Measurements from ENCODE around the gene PLEKHM3.
"Not testable (repeated sequence)": the region's sequence is repeated elsewhere in the genome, so short reads cannot be mapped to it uniquely, and the experiment has no call there.

PLEKHM3 gene

DNA sequence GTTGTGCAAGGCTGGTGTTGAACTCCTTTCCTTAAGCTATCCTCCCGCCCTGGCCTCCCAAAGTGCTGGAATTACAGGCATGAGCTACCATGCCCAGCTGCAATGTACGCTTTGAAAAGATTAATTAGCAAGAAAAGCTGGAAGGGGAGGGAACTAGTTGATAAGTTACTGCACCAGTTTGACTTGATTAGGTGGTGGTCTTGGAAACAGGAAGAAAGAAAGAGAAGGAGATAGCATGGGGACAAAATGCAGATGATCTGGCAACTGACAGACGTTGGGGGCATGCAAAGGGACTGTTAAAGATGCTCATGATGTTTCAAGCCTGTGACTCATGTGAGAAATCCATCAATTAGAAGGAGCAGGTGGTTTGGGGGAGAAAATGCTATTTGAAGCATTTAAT lies 68.6 kb downstream of the PLEKHM3 start:
- Histone ChIP-seq H3K4me3 (ENCODE audit: low read length) (no peak overlapping the region), H3K9me3 (ENCODE audit: control insufficient read depth, low read depth, low read length) (peaks cover 3% of the 10 kb centered on the region), H3K27ac (ENCODE audit: low read length) (no peak overlapping the region), H3K27me3 (ENCODE audit: control insufficient read depth, insufficient read depth, low read length) (no peaks in the 10 kb centered on the region), H3K36me3 (ENCODE audit: control insufficient read depth, low read depth, low read length) (no peaks in the 10 kb centered on the region), H3K9ac (ENCODE audit: low read length) (no peak overlapping the region), H3K4me1 (ENCODE audit: control insufficient read depth, low read depth, low read length) (peaks cover 12% of the 10 kb centered on the region)

DNA sequence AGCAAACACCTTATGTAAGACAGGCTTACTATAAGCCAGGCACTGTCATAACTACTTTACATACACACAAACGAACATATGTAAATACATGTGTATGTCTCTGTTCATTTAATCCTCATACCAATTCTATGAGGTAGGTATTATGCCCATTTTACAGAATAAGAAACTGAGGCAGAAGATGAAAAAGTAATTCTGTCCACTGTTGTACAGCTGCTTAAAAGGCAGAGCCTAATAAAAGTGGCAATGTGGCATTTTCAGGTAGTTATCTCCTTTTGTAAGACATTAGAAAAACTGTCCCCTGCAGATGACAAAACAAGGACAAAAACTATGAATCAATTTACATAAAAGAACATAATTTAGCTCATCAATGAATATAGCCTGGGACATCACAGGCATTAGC lies 69.9 kb downstream of the PLEKHM3 start:
- Histone ChIP-seq H3K4me1 (ENCODE audit: control insufficient read depth, low read depth, low read length) (peaks cover 25% of the 10 kb centered on the region), H3K9ac (ENCODE audit: low read length) (no peak overlapping the region), H3K9me3 (ENCODE audit: control insufficient read depth, low read depth, low read length) (no peaks in the 10 kb centered on the region), H3K36me3 (ENCODE audit: control insufficient read depth, low read depth, low read length) (no peaks in the 10 kb centered on the region), H3K27me3 (ENCODE audit: control insufficient read depth, insufficient read depth, low read length) (no peaks in the 10 kb centered on the region), H3K27ac (ENCODE audit: low read length) (no peak overlapping the region), H3K4me3 (ENCODE audit: low read length) (no peak overlapping the region)

DNA sequence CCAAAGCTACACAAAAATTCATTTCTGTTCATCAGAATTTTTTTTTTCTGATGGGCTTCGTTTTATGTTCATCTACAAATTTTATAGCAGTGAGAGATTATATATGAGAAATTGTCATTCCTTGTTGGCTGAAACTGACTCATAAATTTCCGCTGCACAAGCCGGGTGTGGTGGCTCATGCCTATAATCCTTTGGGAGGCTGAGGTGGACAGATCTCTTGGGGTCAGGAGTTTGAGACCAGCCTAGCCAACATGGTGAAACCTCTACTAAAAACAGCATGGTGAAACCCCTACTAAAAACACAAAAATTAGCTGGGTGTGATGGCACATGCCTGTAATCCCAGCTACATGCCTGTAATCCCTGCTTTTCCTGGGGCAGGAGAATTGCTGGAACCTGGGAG lies 72.0 kb downstream of the PLEKHM3 start:
- H3K27ac ChIP-seq (ENCODE audit: low read length): no peak overlapping the region
- peaks cover 38% of the 10 kb centered on the region for H3K4me1 ChIP-seq (ENCODE audit: control insufficient read depth, low read depth, low read length)
- no peaks in the 10 kb centered on the region for H3K9me3 ChIP-seq (ENCODE audit: control insufficient read depth, low read depth, low read length)
- H3K36me3 ChIP-seq (ENCODE audit: control insufficient read depth, low read depth, low read length): no peaks in the 10 kb centered on the region
- H3K4me3 ChIP-seq (ENCODE audit: low read length): no peak overlapping the region
- H3K9ac ChIP-seq (ENCODE audit: low read length): no peak overlapping the region
- H3K27me3 ChIP-seq (ENCODE audit: control insufficient read depth, insufficient read depth, low read length): no peaks in the 10 kb centered on the region

DNA sequence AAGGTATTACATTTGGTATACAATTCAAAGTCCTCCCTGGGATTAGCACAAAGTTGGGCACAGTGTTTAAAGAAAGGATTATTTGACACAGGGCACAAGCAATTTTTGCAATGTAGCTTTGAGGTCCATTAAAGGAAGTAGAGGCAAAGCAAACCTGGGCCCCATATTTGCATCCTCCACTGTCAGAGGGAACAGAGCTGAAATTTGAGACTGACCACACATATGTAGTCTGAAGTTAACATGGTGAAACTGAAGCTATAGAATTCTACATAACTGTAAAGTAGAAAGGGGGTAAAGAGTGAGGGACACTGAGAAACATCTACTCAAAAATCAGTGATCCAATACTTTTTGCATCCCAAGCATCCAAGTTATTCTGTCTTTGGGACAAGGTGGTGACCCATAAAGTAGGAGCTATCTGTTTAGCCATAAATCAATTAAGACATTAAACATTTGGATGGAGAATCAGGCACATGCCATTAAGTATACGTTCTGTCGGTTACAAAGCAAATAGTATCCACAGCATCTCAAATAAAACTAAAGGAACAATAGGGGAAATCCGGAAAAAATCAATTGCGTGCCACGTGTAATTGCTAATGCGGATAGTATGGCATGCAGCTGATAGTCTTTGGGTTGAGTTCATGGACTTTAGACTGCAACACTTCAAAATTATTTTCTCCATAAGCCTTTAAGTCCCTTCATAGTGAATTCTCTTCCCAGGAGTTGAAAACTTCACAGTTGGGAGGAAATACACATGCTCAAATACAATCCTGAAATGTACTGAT lies 72.6 kb downstream of the PLEKHM3 start:
- H3K4me3 ChIP-seq (ENCODE audit: low read length): no peak overlapping the region

DNA sequence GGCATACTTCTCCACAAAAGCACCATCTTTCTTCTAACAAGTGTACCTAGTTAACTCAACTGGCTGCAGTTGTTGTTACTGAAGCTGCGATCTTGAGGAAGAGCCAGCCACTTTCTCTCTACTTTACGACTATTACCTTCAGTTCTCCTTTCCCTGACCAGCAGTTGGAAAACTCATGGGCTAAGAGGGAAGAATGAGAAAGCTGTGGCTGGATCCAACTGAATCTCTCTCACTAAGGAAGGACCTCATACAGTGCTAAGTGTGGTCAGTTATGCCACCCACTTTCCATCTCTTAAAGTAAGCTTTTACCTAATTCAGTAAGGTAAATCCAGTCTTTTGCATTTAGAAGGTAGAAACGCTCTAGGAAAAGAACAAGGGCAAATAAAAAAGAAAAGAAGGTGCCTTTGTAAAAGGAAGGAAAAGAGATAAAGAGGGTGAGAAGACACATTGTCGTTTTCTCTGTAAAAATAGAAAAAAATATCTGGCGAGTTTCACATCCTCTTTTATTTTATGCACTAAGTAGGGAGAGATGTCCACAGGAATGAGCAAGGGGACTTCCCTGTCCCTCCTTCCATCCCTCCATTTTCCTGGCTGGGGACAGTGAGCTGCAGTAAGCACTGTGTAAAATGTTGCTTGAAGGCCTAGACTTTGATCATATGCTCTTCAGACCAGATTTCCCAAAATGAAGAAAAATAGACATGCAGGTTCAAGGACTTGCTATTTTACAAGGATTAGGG lies 73.4 kb downstream of the PLEKHM3 start:
- H3K9ac ChIP-seq (ENCODE audit: low read length): no peak overlapping the region
- no peak overlapping the region for H3K27ac ChIP-seq (ENCODE audit: low read length)
- H3K4me3 ChIP-seq (ENCODE audit: low read length): no peak overlapping the region

More for the DNA sequence above, 72.6 kb downstream of the PLEKHM3 start:
- no peaks in the 10 kb centered on the region for H3K9me3 ChIP-seq (ENCODE audit: control insufficient read depth, low read depth, low read length)
- H3K27me3 ChIP-seq (ENCODE audit: control insufficient read depth, insufficient read depth, low read length): no peaks in the 10 kb centered on the region
- H3K9ac ChIP-seq (ENCODE audit: low read length): no peak overlapping the region
- no peak overlapping the region for H3K27ac ChIP-seq (ENCODE audit: low read length)
- peaks cover 38% of the 10 kb centered on the region for H3K4me1 ChIP-seq (ENCODE audit: control insufficient read depth, low read depth, low read length)
- no peaks in the 10 kb centered on the region for H3K36me3 ChIP-seq (ENCODE audit: control insufficient read depth, low read depth, low read length)

DNA sequence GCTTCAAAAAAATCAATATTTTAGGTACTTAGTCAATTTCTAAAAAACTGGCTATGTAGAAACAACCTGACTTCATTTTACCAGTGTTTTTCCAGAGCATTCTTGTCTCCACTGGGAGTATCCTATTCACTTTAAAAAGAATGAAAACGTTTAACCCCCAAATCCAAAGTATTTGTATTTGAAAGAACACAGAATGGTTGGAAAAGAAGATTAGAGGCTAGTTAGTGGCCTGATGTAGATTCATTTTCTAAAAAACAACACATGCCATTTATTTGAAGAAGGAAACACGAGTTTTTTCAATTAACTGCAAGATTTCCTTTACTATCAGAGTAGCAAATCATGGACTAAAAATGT lies 74.6 kb downstream of the PLEKHM3 start:
- H3K36me3 ChIP-seq (ENCODE audit: control insufficient read depth, low read depth, low read length): no peaks in the 10 kb centered on the region
- no peaks in the 10 kb centered on the region for H3K9me3 ChIP-seq (ENCODE audit: control insufficient read depth, low read depth, low read length)
- H3K9ac ChIP-seq (ENCODE audit: low read length): no peak overlapping the region
- no peaks in the 10 kb centered on the region for H3K27me3 ChIP-seq (ENCODE audit: control insufficient read depth, insufficient read depth, low read length)
- peaks cover 38% of the 10 kb centered on the region for H3K4me1 ChIP-seq (ENCODE audit: control insufficient read depth, low read depth, low read length)
- no peak overlapping the region for H3K27ac ChIP-seq (ENCODE audit: low read length)
- peak overlapping the region; percentile 15 for H3K4me3 ChIP-seq (ENCODE audit: low read length)

More for the DNA sequence above, 73.4 kb downstream of the PLEKHM3 start:
- no peaks in the 10 kb centered on the region for H3K9me3 ChIP-seq (ENCODE audit: control insufficient read depth, low read depth, low read length)
- no peaks in the 10 kb centered on the region for H3K27me3 ChIP-seq (ENCODE audit: control insufficient read depth, insufficient read depth, low read length)
- peaks cover 38% of the 10 kb centered on the region for H3K4me1 ChIP-seq (ENCODE audit: control insufficient read depth, low read depth, low read length)
- no peaks in the 10 kb centered on the region for H3K36me3 ChIP-seq (ENCODE audit: control insufficient read depth, low read depth, low read length)

DNA sequence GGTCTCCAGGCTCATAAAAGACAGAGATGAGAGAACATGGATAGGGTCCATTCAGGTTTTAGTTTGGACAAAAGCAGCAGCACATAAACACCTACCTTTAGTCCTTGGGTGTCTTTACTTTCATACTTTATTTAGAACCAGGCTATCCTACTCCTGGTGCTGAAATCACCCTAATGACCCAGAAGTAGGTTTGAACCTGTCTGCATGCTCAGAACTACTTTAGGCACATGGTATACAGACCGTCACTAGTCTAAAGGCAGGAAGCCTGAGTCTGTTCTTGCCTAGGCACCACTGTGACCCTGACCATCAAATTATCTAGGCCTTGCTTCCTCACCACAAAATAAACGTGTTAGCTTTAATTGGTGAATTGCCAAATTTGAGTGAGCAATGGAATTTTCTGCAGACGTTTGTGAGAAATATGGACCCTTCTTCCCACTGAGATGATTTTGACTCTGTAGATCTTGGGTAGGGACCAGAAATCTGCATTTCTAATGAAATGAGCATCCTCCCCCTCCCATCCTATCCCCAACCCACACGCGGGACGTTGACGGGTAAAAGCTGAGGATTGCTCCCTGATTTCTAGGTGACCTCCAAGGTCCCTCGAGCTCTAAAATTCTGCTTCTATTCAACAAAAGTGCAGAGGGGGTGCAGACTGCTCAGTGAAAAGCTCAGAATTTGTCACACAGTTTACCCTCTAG lies 75.1 kb downstream of the PLEKHM3 start:
- H3K4me1 ChIP-seq (ENCODE audit: control insufficient read depth, low read depth, low read length): peaks cover 42% of the 10 kb centered on the region
- H3K27me3 ChIP-seq (ENCODE audit: control insufficient read depth, insufficient read depth, low read length): no peaks in the 10 kb centered on the region
- no peak overlapping the region for H3K27ac ChIP-seq (ENCODE audit: low read length)
- H3K4me3 ChIP-seq (ENCODE audit: low read length): peak overlapping the region; percentile 15
- no peaks in the 10 kb centered on the region for H3K9me3 ChIP-seq (ENCODE audit: control insufficient read depth, low read depth, low read length)
- H3K36me3 ChIP-seq (ENCODE audit: control insufficient read depth, low read depth, low read length): no peaks in the 10 kb centered on the region
- H3K9ac ChIP-seq (ENCODE audit: low read length): no peak overlapping the region

DNA sequence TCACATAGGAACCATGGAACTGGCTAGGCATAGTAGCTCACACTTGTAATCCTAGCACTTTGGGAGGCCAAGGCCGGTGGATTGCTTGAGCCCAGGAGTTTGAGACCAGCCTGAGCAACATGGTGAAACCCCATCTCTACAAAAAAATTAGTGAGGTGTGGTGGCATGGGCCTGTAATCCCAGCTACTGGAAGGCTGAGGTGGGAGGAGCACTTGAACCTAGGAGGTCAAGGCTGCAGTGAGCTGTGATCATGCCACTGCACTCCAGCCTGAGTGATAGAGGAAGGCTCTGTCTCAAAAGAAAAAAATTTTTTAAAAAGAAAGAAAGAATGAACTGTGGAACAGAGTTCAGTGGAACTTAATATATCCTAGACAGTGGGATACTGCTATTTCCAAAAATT lies 76.1 kb downstream of the PLEKHM3 start:
- H3K4me3 ChIP-seq (ENCODE audit: low read length); H3K27me3 ChIP-seq (ENCODE audit: control insufficient read depth, insufficient read depth, low read length); H3K9ac ChIP-seq (ENCODE audit: low read length); H3K9me3 ChIP-seq (ENCODE audit: control insufficient read depth, low read depth, low read length); H3K36me3 ChIP-seq (ENCODE audit: control insufficient read depth, low read depth, low read length); H3K27ac ChIP-seq (ENCODE audit: low read length): not testable (repeated sequence)
- H3K4me1 ChIP-seq (ENCODE audit: control insufficient read depth, low read depth, low read length): peaks cover 49% of the 10 kb centered on the region

DNA sequence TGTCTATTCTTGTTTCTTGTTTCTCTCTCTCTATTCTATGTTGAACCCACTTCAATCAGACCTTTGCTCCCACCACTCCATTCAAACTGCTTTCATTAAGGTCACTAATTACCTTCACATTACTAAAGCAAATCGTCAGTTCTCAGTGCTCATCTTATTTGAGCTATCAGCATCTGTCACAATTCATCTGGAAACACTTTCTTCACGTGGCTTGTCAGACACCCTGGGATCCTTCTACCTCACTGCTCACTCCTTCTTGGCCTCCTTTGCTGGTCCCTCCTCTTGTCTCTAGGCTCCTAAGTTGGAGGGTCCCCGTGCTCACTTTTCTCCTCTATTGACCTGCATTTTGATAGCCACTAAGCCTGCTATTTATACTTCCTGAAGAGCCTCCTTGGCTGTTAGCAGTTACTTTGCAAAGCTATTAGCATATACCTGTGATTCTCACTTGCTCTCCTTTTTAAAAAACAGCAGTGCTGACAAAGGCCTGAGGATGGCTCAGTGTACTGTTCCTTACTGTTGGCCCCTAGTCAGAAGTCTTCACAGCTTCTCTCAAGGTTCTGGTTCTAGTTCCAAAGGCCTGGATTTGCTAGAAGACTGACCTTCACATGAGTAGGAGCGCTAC lies 80.2 kb downstream of the PLEKHM3 start:
- no peak overlapping the region for H3K9ac ChIP-seq (ENCODE audit: low read length)
- no peaks in the 10 kb centered on the region for H3K27me3 ChIP-seq (ENCODE audit: control insufficient read depth, insufficient read depth, low read length)
- H3K36me3 ChIP-seq (ENCODE audit: control insufficient read depth, low read depth, low read length): no peaks in the 10 kb centered on the region
- H3K27ac ChIP-seq (ENCODE audit: low read length): no peak overlapping the region
- H3K9me3 ChIP-seq (ENCODE audit: control insufficient read depth, low read depth, low read length): no peaks in the 10 kb centered on the region
- H3K4me3 ChIP-seq (ENCODE audit: low read length): no peak overlapping the region
- H3K4me1 ChIP-seq (ENCODE audit: control insufficient read depth, low read depth, low read length): peaks cover 20% of the 10 kb centered on the region

DNA sequence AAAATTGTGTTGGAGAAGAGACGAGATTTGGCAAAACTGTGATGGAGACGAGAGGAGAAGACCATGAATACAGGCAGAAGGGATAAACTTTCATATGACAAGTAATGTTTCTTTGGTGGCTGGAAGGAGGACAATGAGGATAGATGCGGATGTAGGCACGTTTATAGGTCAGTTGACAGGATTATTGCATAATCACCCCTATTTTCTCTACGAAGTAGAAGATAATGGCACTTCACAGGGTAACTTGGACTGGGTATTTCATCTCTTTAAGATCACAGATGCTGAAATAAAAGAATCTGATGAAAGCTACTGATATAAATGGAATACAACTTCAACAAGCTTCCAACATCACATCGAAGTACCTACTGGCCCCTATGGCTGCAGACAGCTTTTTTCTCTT lies 81.0 kb downstream of the PLEKHM3 start:
- Histone ChIP-seq H3K27me3 (ENCODE audit: control insufficient read depth, insufficient read depth, low read length) (no peaks in the 10 kb centered on the region), H3K27ac (ENCODE audit: low read length) (no peak overlapping the region), H3K4me3 (ENCODE audit: low read length) (no peak overlapping the region), H3K36me3 (ENCODE audit: control insufficient read depth, low read depth, low read length) (no peaks in the 10 kb centered on the region), H3K9ac (ENCODE audit: low read length) (no peak overlapping the region), H3K4me1 (ENCODE audit: control insufficient read depth, low read depth, low read length) (peaks cover 13% of the 10 kb centered on the region), H3K9me3 (ENCODE audit: control insufficient read depth, low read depth, low read length) (no peaks in the 10 kb centered on the region)

DNA sequence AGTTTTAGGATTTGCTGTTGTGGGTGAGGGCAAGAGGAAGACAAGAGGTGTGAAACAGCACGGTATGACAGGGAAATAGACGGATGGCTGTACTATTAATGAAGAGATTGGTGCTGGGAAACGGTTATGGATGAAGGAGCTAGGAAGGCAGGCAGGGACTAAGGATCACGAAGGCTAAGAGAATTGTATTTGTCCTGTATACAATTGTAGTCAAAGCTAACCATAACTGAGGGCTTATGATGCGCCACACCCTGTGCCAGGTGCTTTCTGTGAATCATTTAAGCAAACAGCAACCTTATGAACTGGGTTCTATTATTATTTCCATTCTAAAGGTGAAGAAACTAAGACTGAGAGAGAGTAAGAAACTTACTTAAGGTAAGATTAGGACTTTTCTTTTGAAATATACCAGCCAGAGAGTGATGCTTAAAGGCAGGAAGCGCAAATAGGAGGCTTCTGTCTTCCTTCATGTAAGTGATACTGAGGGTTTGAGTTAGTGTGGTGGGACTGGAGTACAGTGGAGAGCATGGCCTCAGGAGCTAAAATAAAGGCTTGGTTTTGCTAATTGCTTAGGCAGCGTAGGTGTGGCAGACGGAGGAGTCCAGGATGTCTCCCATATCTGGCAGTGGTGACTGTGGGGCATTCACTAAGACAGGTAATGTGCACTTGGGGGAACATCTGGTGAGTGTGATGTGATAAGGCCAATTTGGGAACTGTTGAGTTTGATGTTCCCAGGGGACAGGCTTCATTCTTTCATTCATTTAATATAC lies 85.8 kb downstream of the PLEKHM3 start:
- no peak overlapping the region for H3K4me3 ChIP-seq (ENCODE audit: low read length)
- no peak overlapping the region for H3K27ac ChIP-seq (ENCODE audit: low read length)
- no peak overlapping the region for H3K9ac ChIP-seq (ENCODE audit: low read length)
- H3K36me3 ChIP-seq (ENCODE audit: control insufficient read depth, low read depth, low read length): no peaks in the 10 kb centered on the region
- H3K27me3 ChIP-seq (ENCODE audit: control insufficient read depth, insufficient read depth, low read length): no peaks in the 10 kb centered on the region
- H3K9me3 ChIP-seq (ENCODE audit: control insufficient read depth, low read depth, low read length): no peaks in the 10 kb centered on the region
- H3K4me1 ChIP-seq (ENCODE audit: control insufficient read depth, low read depth, low read length): peaks cover 10% of the 10 kb centered on the region
